Measurements from ENCODE around the gene ENHO.
"Not testable (repeated sequence)": the region's sequence is repeated elsewhere in the genome, so short reads cannot be mapped to it uniquely, and the experiment has no call there.

DNA sequence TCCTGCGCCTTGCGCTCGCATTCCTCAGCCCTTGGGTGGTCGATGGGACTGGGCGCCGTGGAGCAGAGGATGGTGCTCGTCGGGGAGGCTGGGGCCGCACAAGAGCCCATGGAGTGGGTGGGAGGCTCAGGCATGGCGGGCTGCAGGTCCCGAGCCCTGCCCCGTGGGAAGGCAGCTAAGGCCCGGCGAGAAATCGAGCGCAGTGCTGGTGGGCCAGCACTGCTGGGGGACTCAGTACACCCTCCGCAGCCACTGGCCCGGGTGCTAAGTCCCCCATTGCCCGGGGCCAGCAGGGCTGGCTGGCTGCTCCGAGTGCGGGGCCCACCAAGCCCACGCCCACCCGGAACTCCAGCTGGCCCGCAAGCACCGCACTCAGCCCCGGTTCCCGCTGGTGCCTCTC lies 40.0 kb downstream of the ENHO start:
- TF ChIP-seq, protein P1, sequence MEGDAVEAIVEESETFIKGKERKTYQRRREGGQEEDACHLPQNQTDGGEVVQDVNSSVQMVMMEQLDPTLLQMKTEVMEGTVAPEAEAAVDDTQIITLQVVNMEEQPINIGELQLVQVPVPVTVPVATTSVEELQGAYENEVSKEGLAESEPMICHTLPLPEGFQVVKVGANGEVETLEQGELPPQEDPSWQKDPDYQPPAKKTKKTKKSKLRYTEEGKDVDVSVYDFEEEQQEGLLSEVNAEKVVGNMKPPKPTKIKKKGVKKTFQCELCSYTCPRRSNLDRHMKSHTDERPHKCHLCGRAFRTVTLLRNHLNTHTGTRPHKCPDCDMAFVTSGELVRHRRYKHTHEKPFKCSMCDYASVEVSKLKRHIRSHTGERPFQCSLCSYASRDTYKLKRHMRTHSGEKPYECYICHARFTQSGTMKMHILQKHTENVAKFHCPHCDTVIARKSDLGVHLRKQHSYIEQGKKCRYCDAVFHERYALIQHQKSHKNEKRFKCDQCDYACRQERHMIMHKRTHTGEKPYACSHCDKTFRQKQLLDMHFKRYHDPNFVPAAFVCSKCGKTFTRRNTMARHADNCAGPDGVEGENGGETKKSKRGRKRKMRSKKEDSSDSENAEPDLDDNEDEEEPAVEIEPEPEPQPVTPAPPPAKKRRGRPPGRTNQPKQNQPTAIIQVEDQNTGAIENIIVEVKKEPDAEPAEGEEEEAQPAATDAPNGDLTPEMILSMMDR (IDR thresholded peaks at IDR 0.05), result not testable (repeated sequence)
- not testable (repeated sequence) for TF ChIP-seq EZH2 (IDR thresholded peaks at IDR 0.05; ENCODE audit: borderline replicate concordance, insufficient read depth, low read depth, low read length, poor library complexity, severe bottlenecking)

All from B cell (primary cell).